Stimulated activated naive CD8-positive, alpha-beta T cell treated with anti-CD3 and anti-CD28 coated beads, Interleukin-15, amount 100 ng/mL, for 72 hours (primary cell): ENCODE results near the gene PNMA5.
A peak's percentile ranks its signal among the peaks of the same experiment; 100 is the strongest.

Experiments used
- ATAC-seq: fragments of 150-1000 bp; cut with Tn5 transposase; 2 replicates; pipeline ENCODE4 v1.10.0; 2021; ENCODE audit warnings: mild to moderate bottlenecking, moderate library complexity
- DNase-seq, 2 donors: peaks; one replicate each; pipeline ENCODE4 v3.0.0; 2021 to 2022
- H3K27ac Mint-ChIP-seq, 2 donors: one replicate each; pipeline ENCODE4 v1.8.0; 2022; ENCODE audit warnings: mild to moderate bottlenecking in 2 of 2, mixed read lengths in 2 of 2, moderate library complexity in 2 of 2
- H3K27me3 Mint-ChIP-seq: one replicate; pipeline ENCODE4 v1.8.0; 2022; ENCODE audit warnings: mixed read lengths
- H3K4me1 Mint-ChIP-seq: one replicate; pipeline ENCODE4 v1.8.0; 2022; ENCODE audit warnings: mild to moderate bottlenecking, mixed read lengths
- H3K4me3 Mint-ChIP-seq, 2 donors: one replicate each; pipeline ENCODE4 v1.8.0; 2022; ENCODE audit warnings: mild to moderate bottlenecking in 2 of 2, mixed read lengths in 2 of 2, moderate library complexity in 1 of 2
- H3K9me3 Mint-ChIP-seq, 2 donors: one replicate each; pipeline ENCODE4 v1.8.0; 2022; ENCODE audit warnings: mixed read lengths in 2 of 2

Gene PNMA5

GRCh38 chrX:152941328-152942076, 52.4 kb downstream of the PNMA5 start:
- DNase-seq (peak; percentile 87 to 93), ATAC-seq (peak; percentile 93)
- Mint-ChIP-seq H3K4me1 (no peaks in the 10 kb centered on the region), H3K4me3 (peak overlapping the region; percentile 89 to 94), H3K27me3 (no peaks in the 10 kb centered on the region), H3K9me3 (no peaks in the 10 kb centered on the region), H3K27ac (peak overlapping the region; percentile 61 to 90)
